ENCODE results near the gene CLMP.
"Not testable (repeated sequence)": the region's sequence is repeated elsewhere in the genome, so short reads cannot be mapped to it uniquely, and the experiment has no call there.

Gene CLMP

GRCh38 chr11:123059041-123059920, 135.8 kb downstream of the CLMP start:
- H3K27ac Mint-ChIP-seq = peak overlapping the region; percentile 100
- H3K9me3 Mint-ChIP-seq = not testable (repeated sequence)

GRCh38 chr11:123057661-123058305, 137.3 kb downstream of the CLMP start:
- Mint-ChIP-seq H3K4me1 (peaks cover 52% of the 10 kb centered on the region), H3K9me3 (no peaks in the 10 kb centered on the region), H3K36me3 (peaks cover 100% of the 10 kb centered on the region), H3K27ac (peak overlapping the region; percentile 100), H3K4me3 (peak overlapping the region; percentile 98)
- no peak for ATAC-seq
- DNase-seq (ENCODE audit: low spot score in 2 of 2) = no peak

More at GRCh38 chr11:123059041-123059920, 135.8 kb downstream of the CLMP start:
- DNase-seq (ENCODE audit: low spot score in 2 of 2); ATAC-seq: not testable (repeated sequence)
- peaks cover 98% of the 10 kb centered on the region for H3K36me3 Mint-ChIP-seq
- peaks cover 58% of the 10 kb centered on the region for H3K4me1 Mint-ChIP-seq
- H3K4me3 Mint-ChIP-seq = peak overlapping the region; percentile 98

- ATAC-seq = no peak
- Mint-ChIP-seq H3K4me3 (peak overlapping the region; percentile 98), H3K27ac (peak overlapping the region; percentile 100), H3K9me3 (no peaks in the 10 kb centered on the region), H3K36me3 (peaks cover 100% of the 10 kb centered on the region), H3K4me1 (peaks cover 52% of the 10 kb centered on the region)
- DNase-seq (ENCODE audit: low spot score in 2 of 2) = no peak
Measured at GRCh38 chr11:123056835-123057491, 138.1 kb downstream of the CLMP start.

- Mint-ChIP-seq H3K36me3 (peaks cover 88% of the 10 kb centered on the region), H3K4me1 (peaks cover 40% of the 10 kb centered on the region)
Measured at GRCh38 chr11:123055191-123055901, 139.7 kb downstream of the CLMP start.

GRCh38 chr11:123054301-123055065, 140.6 kb downstream of the CLMP start:
- Mint-ChIP-seq H3K27ac (peak overlapping the region; percentile 100), H3K4me3 (no peak overlapping the region), H3K9me3 (no peaks in the 10 kb centered on the region), H3K36me3 (peaks cover 80% of the 10 kb centered on the region), H3K4me1 (peaks cover 39% of the 10 kb centered on the region)
- DNase-seq (ENCODE audit: low spot score in 2 of 2) = no peak
- ATAC-seq = peak; percentile 79

More at GRCh38 chr11:123055191-123055901, 139.7 kb downstream of the CLMP start:
- Mint-ChIP-seq H3K9me3 (no peaks in the 10 kb centered on the region), H3K27ac (peak overlapping the region; percentile 100), H3K4me3 (no peak overlapping the region)
- ATAC-seq (no peak), DNase-seq (ENCODE audit: low spot score in 2 of 2) (no peak)

GRCh38 chr11:123052901-123053721, 141.9 kb downstream of the CLMP start:
- no peak for ATAC-seq
- peak overlapping the region; percentile 100 for H3K27ac Mint-ChIP-seq
- no peaks in the 10 kb centered on the region for H3K9me3 Mint-ChIP-seq
- peaks cover 66% of the 10 kb centered on the region for H3K36me3 Mint-ChIP-seq
- no peak overlapping the region for H3K4me3 Mint-ChIP-seq
- no peak for DNase-seq (ENCODE audit: low spot score in 2 of 2)
- H3K4me1 Mint-ChIP-seq = peaks cover 30% of the 10 kb centered on the region

GRCh38 chr11:123051634-123052033, 143.4 kb downstream of the CLMP start:
- no peak for ATAC-seq
- Mint-ChIP-seq H3K36me3 (peaks cover 53% of the 10 kb centered on the region), H3K4me3 (no peak overlapping the region), H3K9me3 (no peaks in the 10 kb centered on the region), H3K4me1 (peaks cover 15% of the 10 kb centered on the region), H3K27ac (no peak overlapping the region)
- no peak for DNase-seq (ENCODE audit: low spot score in 2 of 2)

GRCh38 chr11:123051146-123051545, 143.9 kb downstream of the CLMP start:
- H3K27ac Mint-ChIP-seq = no peak overlapping the region
- DNase-seq (ENCODE audit: low spot score in 2 of 2) (no peak), ATAC-seq (no peak)
- H3K4me3 Mint-ChIP-seq = no peak overlapping the region
- H3K4me1 Mint-ChIP-seq = peaks cover 10% of the 10 kb centered on the region
- H3K36me3 Mint-ChIP-seq = peaks cover 52% of the 10 kb centered on the region
- no peaks in the 10 kb centered on the region for H3K9me3 Mint-ChIP-seq

GRCh38 chr11:123047947-123048293, 147.1 kb downstream of the CLMP start:
- Mint-ChIP-seq H3K9me3 (no peaks in the 10 kb centered on the region), H3K27ac (no peak overlapping the region), H3K4me3 (no peak overlapping the region), H3K4me1 (no peaks in the 10 kb centered on the region), H3K36me3 (peaks cover 20% of the 10 kb centered on the region)
- DNase-seq (ENCODE audit: low spot score in 2 of 2) (no peak), ATAC-seq (no peak)

- Mint-ChIP-seq H3K36me3 (peaks cover 15% of the 10 kb centered on the region), H3K4me3 (no peak overlapping the region), H3K9me3 (no peaks in the 10 kb centered on the region), H3K4me1 (no peaks in the 10 kb centered on the region), H3K27ac (no peak overlapping the region)
- no peak for DNase-seq (ENCODE audit: low spot score in 2 of 2)
- ATAC-seq = no peak
Measured at GRCh38 chr11:123047266-123047946, 147.6 kb downstream of the CLMP start.

- no peaks in the 10 kb centered on the region for H3K4me1 Mint-ChIP-seq
- H3K36me3 Mint-ChIP-seq = peaks cover 7% of the 10 kb centered on the region
- ATAC-seq = no peak
- H3K27ac Mint-ChIP-seq = no peak overlapping the region
- no peak overlapping the region for H3K4me3 Mint-ChIP-seq
- no peak for DNase-seq (ENCODE audit: low spot score in 2 of 2)
- H3K9me3 Mint-ChIP-seq = no peaks in the 10 kb centered on the region
Measured at GRCh38 chr11:123046473-123047259, 148.4 kb downstream of the CLMP start.

GRCh38 chr11:123045101-123045500, 149.9 kb downstream of the CLMP start:
- ATAC-seq (no peak), DNase-seq (ENCODE audit: low spot score in 2 of 2) (no peak)
- no peak overlapping the region for H3K4me3 Mint-ChIP-seq
- H3K36me3 Mint-ChIP-seq = peaks cover 6% of the 10 kb centered on the region
- H3K9me3 Mint-ChIP-seq = no peaks in the 10 kb centered on the region
- H3K27ac Mint-ChIP-seq = no peak overlapping the region
- H3K4me1 Mint-ChIP-seq = no peaks in the 10 kb centered on the region

- ATAC-seq (no peak), DNase-seq (ENCODE audit: low spot score in 2 of 2) (no peak)
- no peak overlapping the region for H3K27ac Mint-ChIP-seq
- no peak overlapping the region for H3K4me3 Mint-ChIP-seq
- H3K4me1 Mint-ChIP-seq = no peaks in the 10 kb centered on the region
- no peaks in the 10 kb centered on the region for H3K9me3 Mint-ChIP-seq
- H3K36me3 Mint-ChIP-seq = no peaks in the 10 kb centered on the region
Measured at GRCh38 chr11:123041185-123041584, 153.9 kb downstream of the CLMP start.
